ENCODE measurements around the gene EMSY.
"Not testable (repeated sequence)": the region's sequence is repeated elsewhere in the genome, so short reads cannot be mapped to it uniquely, and the experiment has no call there.

GRCh38 chr11:76582471-76582870 lies 137.7 kb downstream of the EMSY start:
- TF ChIP-seq POLR2A, CTCF, EP300, POLR2AphosphoS5 (IDR thresholded peaks at IDR 0.05): not testable (repeated sequence)

All from sigmoid colon (tissue), 4 donors.